WERI-Rb-1 (cell line): ENCODE data around the gene IZUMO2.

Source experiments
- DNase-seq: peaks from one replicate; pipeline ENCODE4 v3.0.0-alpha.2; 2020
- H3K27ac ChIP-seq: fragments of 250-450 bp; sonication (Bioruptor Pico); 2 replicates; pipeline ENCODE4 v1.5.1; 2020; ENCODE audit warnings: mild to moderate bottlenecking, moderate library complexity
- H3K27me3 ChIP-seq: fragments of 250-450 bp; sonication (Bioruptor Pico); 2 replicates; pipeline ENCODE4 v1.5.1; 2021; ENCODE audit warnings: mild to moderate bottlenecking, low read depth, moderate library complexity; ENCODE audit not compliant: insufficient read depth, severe bottlenecking
- H3K36me3 ChIP-seq: fragments of 250-450 bp; sonication (Bioruptor Pico); 2 replicates; pipeline ENCODE4 v1.5.1; 2020; ENCODE audit warnings: mild to moderate bottlenecking, moderate library complexity
- H3K4me3 ChIP-seq: 2 replicates; pipeline ENCODE4 v1.5.1; 2011; ENCODE audit warnings: low read depth, mild to moderate bottlenecking, control low read depth, low read length
- H3K9me3 ChIP-seq: fragments of 250-450 bp; sonication (Bioruptor Pico); 2 replicates; pipeline ENCODE4 v1.5.1; 2021; ENCODE audit warnings: mild to moderate bottlenecking, moderate library complexity; ENCODE audit not compliant: severe bottlenecking
- TF ChIP-seq, protein P1 (sequence below): IDR thresholded peaks from 2 replicates; pipeline ENCODE4 v1.5.1; 2011; ENCODE audit warnings: low read depth, mild to moderate bottlenecking, control low read depth, inconsistent platforms, low read length

IZUMO2 gene

DNA sequence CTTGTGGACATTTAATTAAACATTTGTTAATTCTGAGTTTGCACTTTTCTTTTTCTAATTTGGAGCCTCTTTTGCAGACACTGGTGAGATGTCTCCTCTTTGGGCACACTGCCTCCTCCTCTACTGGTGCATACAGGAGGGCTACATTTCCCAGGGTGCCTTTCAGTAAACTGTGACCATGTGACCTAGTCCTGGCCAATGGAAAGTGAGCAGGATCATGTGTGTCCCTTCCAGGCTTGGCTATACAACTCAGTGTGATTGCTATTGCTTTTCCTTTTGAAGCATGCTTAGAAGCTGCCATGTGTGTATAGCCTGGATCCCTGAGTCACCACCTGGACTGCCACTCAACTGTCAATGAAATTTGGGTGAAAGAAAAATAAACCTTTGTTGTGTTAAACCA, 4.5 kb downstream of the IZUMO2 start:
- DNase-seq: no peak

DNA sequence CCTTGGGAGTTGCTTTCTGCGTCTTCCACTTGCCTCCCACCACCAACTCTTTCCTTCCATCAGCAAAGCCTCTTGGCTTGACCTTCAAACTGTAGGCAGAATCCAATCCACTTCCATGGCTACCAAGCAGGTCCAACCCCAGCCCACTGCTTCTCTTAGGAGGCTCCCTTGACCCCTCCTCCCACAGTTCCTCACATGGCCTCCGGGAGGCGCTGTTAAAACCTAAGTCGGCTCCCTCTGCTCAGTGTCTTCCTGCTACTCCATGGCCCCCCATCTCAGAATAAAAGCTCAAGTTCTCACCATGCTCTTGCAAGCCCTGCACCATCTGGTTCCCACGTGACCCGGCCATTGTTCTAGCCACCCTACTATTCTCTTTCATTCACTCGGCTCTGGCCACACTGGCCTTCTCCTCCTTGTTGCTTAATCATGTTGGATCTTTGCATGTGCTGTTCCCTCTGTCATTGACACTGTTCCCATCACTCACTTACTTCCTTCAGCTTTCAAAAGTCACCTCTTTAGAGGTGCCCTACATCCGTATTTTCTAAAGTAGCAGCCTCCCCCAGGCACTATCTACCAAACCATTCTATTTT, 7.5 kb downstream of the IZUMO2 start:
- no peak overlapping the region for H3K27ac ChIP-seq
- H3K27me3 ChIP-seq: peaks cover 69% of the 10 kb centered on the region
- no peak overlapping the region for H3K4me3 ChIP-seq
- no peak for DNase-seq
- no peaks in the 10 kb centered on the region for H3K9me3 ChIP-seq
- TF ChIP-seq, protein P1, sequence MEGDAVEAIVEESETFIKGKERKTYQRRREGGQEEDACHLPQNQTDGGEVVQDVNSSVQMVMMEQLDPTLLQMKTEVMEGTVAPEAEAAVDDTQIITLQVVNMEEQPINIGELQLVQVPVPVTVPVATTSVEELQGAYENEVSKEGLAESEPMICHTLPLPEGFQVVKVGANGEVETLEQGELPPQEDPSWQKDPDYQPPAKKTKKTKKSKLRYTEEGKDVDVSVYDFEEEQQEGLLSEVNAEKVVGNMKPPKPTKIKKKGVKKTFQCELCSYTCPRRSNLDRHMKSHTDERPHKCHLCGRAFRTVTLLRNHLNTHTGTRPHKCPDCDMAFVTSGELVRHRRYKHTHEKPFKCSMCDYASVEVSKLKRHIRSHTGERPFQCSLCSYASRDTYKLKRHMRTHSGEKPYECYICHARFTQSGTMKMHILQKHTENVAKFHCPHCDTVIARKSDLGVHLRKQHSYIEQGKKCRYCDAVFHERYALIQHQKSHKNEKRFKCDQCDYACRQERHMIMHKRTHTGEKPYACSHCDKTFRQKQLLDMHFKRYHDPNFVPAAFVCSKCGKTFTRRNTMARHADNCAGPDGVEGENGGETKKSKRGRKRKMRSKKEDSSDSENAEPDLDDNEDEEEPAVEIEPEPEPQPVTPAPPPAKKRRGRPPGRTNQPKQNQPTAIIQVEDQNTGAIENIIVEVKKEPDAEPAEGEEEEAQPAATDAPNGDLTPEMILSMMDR: no peak
- no peaks in the 10 kb centered on the region for H3K36me3 ChIP-seq

More for the DNA sequence above, 4.5 kb downstream of the IZUMO2 start:
- Histone ChIP-seq H3K27ac (no peak overlapping the region), H3K4me3 (no peak overlapping the region), H3K27me3 (peaks cover 63% of the 10 kb centered on the region), H3K36me3 (no peaks in the 10 kb centered on the region), H3K9me3 (no peaks in the 10 kb centered on the region)
- TF ChIP-seq, protein P1: no peak

DNA sequence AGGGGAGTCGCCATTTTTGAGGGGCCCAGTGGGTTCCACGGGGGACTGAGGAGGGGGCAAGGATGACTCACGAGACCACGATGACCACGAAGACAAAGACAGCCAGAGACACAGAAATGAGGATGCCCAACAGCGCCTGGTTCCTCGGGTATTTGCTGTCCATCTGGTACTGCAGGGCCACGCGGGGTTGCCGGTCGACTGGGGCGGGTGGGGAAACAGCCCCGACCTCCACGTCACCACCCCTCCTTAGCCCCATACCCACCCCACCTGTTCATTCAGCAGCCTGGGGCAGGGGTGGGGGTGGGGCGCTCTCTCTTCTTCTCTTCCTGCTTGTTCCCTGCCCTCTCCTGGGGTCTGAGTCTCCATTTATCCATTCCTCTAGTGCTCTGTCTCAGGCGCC, 8.6 kb downstream of the IZUMO2 start:
- Histone ChIP-seq H3K4me3 (no peak overlapping the region), H3K9me3 (peaks cover 3% of the 10 kb centered on the region), H3K27me3 (peaks cover 70% of the 10 kb centered on the region), H3K36me3 (no peaks in the 10 kb centered on the region), H3K27ac (no peak overlapping the region)
- no peak for DNase-seq
- TF ChIP-seq, protein P1: no peak

DNA sequence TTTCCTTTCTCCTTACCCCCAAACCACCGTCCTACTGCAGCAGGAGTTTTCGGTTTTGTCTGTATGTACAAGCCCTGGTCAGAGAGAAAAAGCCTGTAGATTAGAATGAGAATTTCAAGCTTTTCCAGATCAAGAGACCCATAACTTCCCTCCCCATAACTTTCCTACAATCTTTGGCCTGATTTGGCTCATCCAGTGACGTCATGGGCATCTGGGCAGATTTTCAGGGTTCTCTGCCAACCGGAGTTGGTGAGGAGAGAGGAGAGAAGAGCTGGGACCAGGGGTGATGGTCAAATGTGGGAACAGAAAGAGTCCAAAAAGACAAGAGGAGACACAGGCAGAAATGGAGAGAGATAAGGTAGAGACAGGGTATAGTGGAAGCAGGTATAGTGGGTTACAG, 10.5 kb downstream of the IZUMO2 start:
- Histone ChIP-seq H3K9me3 (peaks cover 12% of the 10 kb centered on the region), H3K4me3 (no peak overlapping the region), H3K36me3 (no peaks in the 10 kb centered on the region), H3K27ac (no peak overlapping the region), H3K27me3 (peaks cover 69% of the 10 kb centered on the region)
- DNase-seq: no peak
- TF ChIP-seq, protein P1: no peak

DNA sequence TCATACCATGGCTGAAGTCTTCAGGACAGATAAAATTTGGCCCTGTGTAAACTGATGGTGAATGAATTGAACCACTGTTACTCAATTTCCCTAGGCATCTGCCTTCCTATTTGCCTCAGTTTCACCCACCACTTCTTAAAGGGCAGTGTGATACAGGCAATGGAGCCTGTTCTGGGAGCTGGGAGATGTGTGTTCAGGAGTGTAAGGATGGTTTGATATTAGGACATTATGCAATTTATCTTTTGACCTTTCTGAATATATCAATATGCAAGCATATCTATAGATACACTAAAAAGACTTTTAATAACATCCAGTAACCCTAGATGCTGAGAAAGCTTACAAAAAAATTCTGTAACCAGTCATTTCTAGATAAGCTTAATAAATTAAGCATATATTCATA, 14.6 kb downstream of the IZUMO2 start:
- H3K27ac ChIP-seq: no peak overlapping the region
- TF ChIP-seq, protein P1: no peak
- peaks cover 15% of the 10 kb centered on the region for H3K9me3 ChIP-seq
- H3K27me3 ChIP-seq: peaks cover 60% of the 10 kb centered on the region
- no peak for DNase-seq
- H3K4me3 ChIP-seq: no peak overlapping the region
- H3K36me3 ChIP-seq: no peaks in the 10 kb centered on the region
